Suprapubic skin (tissue), 4 donors: Measurements from ENCODE around the gene CD109. TPM values are rescaled to one million over a fixed set of nuclear protein-coding genes. Genes with fewer than 3 reads are reported as not detected.
A peak's percentile ranks its signal among the peaks of the same experiment; 100 is the strongest.

Source experiments
- DNase-seq, 2 donors: peaks; one replicate each; pipeline ENCODE4 v3.0.0-alpha.2; 2019; ENCODE audit warnings: low spot score in 2 of 2
- H3K27ac ChIP-seq: fragments of 200-600 bp; sonication (generic); one replicate; pipeline ENCODE4 v1.5.1; 2019
- H3K27me3 ChIP-seq: fragments of 200-600 bp; sonication (generic); one replicate; pipeline ENCODE4 v1.5.1; 2019
- H3K36me3 ChIP-seq: fragments of 200-600 bp; sonication (generic); one replicate; pipeline ENCODE4 v1.5.1; 2019
- H3K4me1 ChIP-seq: fragments of 200-600 bp; sonication (generic); one replicate; pipeline ENCODE4 v1.5.1; 2019
- H3K4me3 ChIP-seq: fragments of 200-600 bp; sonication (generic); one replicate; pipeline ENCODE4 v1.5.1; 2019; ENCODE audit warnings: mild to moderate bottlenecking
- H3K9me3 ChIP-seq: fragments of 200-600 bp; sonication (generic); one replicate; pipeline ENCODE4 v1.5.1; 2019
- EP300 ChIP-seq: sonication (generic); formaldehyde crosslinking; IDR thresholded peaks from one replicate; pipeline ENCODE4 v1.6.1; 2017; ENCODE audit warnings: antibody characterized with exemption
- POLR2A ChIP-seq, 2 donors: fragments of 450-650 bp; IDR thresholded peaks; one replicate each; pipeline ENCODE4 v1.6.1; 2017; ENCODE audit warnings: antibody characterized with exemption in 2 of 2, mild to moderate bottlenecking in 2 of 2, moderate library complexity in 2 of 2
- POLR2AphosphoS5 ChIP-seq, 3 donors: sonication (generic); formaldehyde crosslinking; IDR thresholded peaks; one replicate each; pipeline ENCODE4 v1.6.1; 2017; ENCODE audit warnings: antibody characterized with exemption in 3 of 3
- WGBS: methylation state at CpG from one replicate; pipeline ENCODE4 v1.1.5; 2018; 5-methylcytosine and 5-hydroxymethylcytosine counted together
- total RNA-seq, 4 donors: library from RNA; depleted of rRNA; stranded (reverse); fragments of >200 nt; gene quantifications; one replicate each; pipeline ENCODE4 v1.1.0, GENCODE V29; 2016
- TF ChIP-seq, protein P1 (sequence below), 2 donors: fragments of 200-600 bp in 1 of 2; fragments of 450-650 bp in 1 of 2; sonication (generic) in 1 of 2; IDR thresholded peaks; one replicate each; pipeline ENCODE4 v1.5.1; 2016 to 2019; ENCODE audit warnings: antibody characterized with exemption in 2 of 2, mild to moderate bottlenecking in 1 of 2, moderate library complexity in 1 of 2

Gene CD109
- 10 to 100 TPM; 27.5 to 48.2 (median 43.1) TPM for total RNA-seq

DNA sequence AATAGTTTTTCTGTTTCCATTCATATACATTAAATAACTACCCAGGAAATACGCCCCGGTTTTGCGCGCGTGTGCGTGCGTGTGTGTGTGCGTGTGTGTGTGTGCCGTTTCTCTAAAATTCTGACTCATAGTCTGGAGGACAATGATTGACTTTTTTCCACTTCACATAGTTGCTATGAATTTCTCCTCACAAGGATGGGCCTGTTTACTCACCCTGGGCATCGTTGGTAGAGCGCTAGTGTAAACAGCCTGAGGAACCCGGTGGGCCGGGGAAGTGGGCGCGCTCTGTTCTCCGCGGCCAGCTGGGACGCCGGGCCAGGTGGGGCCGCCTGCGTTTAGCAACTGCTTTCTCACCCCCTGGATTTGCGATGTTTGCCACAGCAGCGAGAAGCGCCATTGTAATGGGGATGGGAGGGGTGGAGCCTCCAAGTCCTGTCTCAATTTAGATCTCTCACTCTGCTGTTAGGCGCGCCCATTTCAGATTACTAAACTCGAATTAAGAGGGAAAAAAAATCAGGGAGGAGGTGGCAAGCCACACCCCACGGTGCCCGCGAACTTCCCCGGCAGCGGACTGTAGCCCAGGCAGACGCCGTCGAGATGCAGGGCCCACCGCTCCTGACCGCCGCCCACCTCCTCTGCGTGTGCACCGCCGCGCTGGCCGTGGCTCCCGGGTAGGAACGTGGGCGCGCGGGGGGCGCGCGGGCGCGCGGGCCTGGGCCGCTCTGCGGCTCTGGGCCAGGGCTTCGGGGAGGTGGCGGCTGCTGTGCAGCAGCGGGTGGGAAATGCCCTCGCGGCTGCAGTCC, at the start of gene CD109:
TSS of gene CD109 (plus strand) at position 585 of the 803 bp plus-strand sequence. CDS start at position 598, 13 bp downstream.
- Histone ChIP-seq H3K36me3 (no peaks in the 10 kb centered on the region), H3K4me1 (peaks cover 28% of the 10 kb centered on the region), H3K27ac (peak within 1 kb of the TSS; percentile 90), H3K4me3 (peak within 1 kb of the TSS; percentile 63), H3K27me3 (no peaks in the 10 kb centered on the region), H3K9me3 (no peaks in the 10 kb centered on the region)
- TF ChIP-seq POLR2AphosphoS5 (IDR thresholded peaks at IDR 0.05) = peak in 1 of 3 donors; percentile 35
- TF ChIP-seq EP300 = no peak
- TF ChIP-seq, protein P1, sequence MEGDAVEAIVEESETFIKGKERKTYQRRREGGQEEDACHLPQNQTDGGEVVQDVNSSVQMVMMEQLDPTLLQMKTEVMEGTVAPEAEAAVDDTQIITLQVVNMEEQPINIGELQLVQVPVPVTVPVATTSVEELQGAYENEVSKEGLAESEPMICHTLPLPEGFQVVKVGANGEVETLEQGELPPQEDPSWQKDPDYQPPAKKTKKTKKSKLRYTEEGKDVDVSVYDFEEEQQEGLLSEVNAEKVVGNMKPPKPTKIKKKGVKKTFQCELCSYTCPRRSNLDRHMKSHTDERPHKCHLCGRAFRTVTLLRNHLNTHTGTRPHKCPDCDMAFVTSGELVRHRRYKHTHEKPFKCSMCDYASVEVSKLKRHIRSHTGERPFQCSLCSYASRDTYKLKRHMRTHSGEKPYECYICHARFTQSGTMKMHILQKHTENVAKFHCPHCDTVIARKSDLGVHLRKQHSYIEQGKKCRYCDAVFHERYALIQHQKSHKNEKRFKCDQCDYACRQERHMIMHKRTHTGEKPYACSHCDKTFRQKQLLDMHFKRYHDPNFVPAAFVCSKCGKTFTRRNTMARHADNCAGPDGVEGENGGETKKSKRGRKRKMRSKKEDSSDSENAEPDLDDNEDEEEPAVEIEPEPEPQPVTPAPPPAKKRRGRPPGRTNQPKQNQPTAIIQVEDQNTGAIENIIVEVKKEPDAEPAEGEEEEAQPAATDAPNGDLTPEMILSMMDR (IDR thresholded peaks at IDR 0.05) = no peak
- peak in 1 of 2 donors; percentile 6 for TF ChIP-seq POLR2A (IDR thresholded peaks at IDR 0.05)
- 1% methylated on average over 54 of the region's 61 CpGs for WGBS
- peak; percentile 70 to 81 for DNase-seq

- Histone ChIP-seq H3K4me1 (peaks cover 21% of the 10 kb centered on the region), H3K27me3 (no peaks in the 10 kb centered on the region), H3K36me3 (no peaks in the 10 kb centered on the region), H3K9me3 (no peaks in the 10 kb centered on the region), H3K4me3 (no peak overlapping the region), H3K27ac (no peak overlapping the region)
- no peak for DNase-seq
- TF ChIP-seq POLR2A (IDR thresholded peaks at IDR 0.05) (no peak), EP300 (no peak), POLR2AphosphoS5 (IDR thresholded peaks at IDR 0.05) (no peak)
- TF ChIP-seq, protein P1 (IDR thresholded peaks at IDR 0.05) = no peak
These were observed 47.8 kb upstream of the CD109 start for GRCh38 chr6:73648166-73648565.

DNA sequence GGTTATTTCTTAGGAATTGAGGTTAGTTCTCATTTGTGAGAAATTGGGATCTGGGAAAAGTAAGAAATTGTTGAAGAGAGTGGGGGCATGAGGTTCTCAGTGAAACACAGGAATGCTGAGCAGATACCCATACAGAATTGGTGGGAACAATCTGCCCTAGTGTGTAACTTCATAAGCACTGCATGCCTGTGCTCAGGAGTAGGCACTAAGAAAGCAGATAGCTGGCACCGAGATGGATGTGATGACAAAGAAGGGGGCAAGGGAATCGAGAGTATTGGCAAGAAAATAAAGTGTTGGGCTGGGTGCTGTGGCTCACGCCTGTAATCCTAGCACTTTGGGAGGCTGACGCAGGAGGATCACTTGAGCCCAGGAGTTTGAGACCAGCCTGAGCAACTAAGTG, 46.2 kb upstream of the CD109 start:
- H3K9me3 ChIP-seq = no peaks in the 10 kb centered on the region
- H3K27ac ChIP-seq = no peak overlapping the region
- no peak for DNase-seq
- H3K27me3 ChIP-seq = no peaks in the 10 kb centered on the region
- H3K4me3 ChIP-seq = no peak overlapping the region
- WGBS = 63% methylated on average over 4 of the region's 4 CpGs
- H3K36me3 ChIP-seq = no peaks in the 10 kb centered on the region
- peaks cover 21% of the 10 kb centered on the region for H3K4me1 ChIP-seq
- TF ChIP-seq POLR2A (IDR thresholded peaks at IDR 0.05) (no peak), POLR2AphosphoS5 (IDR thresholded peaks at IDR 0.05) (no peak), EP300 (no peak)
- TF ChIP-seq, protein P1 (IDR thresholded peaks at IDR 0.05) = no peak

GRCh38 chr6:73652637-73653570, 43.1 kb upstream of the CD109 start:
- Histone ChIP-seq H3K36me3 (no peaks in the 10 kb centered on the region), H3K4me1 (peaks cover 19% of the 10 kb centered on the region), H3K9me3 (no peaks in the 10 kb centered on the region), H3K4me3 (peak overlapping the region; percentile 83), H3K27me3 (no peaks in the 10 kb centered on the region), H3K27ac (peak overlapping the region; percentile 91)
- 2% methylated on average over 22 of the region's 32 CpGs for WGBS
- DNase-seq = peak in 1 of 2 donors; percentile 74
- TF ChIP-seq, protein P1 (IDR thresholded peaks at IDR 0.05) = peak; percentile 13 to 34
- TF ChIP-seq EP300 = no peak
- no peak for TF ChIP-seq POLR2A (IDR thresholded peaks at IDR 0.05)
- no peak for TF ChIP-seq POLR2AphosphoS5 (IDR thresholded peaks at IDR 0.05)
